ENCODE data around the gene LRR1.

DNA sequence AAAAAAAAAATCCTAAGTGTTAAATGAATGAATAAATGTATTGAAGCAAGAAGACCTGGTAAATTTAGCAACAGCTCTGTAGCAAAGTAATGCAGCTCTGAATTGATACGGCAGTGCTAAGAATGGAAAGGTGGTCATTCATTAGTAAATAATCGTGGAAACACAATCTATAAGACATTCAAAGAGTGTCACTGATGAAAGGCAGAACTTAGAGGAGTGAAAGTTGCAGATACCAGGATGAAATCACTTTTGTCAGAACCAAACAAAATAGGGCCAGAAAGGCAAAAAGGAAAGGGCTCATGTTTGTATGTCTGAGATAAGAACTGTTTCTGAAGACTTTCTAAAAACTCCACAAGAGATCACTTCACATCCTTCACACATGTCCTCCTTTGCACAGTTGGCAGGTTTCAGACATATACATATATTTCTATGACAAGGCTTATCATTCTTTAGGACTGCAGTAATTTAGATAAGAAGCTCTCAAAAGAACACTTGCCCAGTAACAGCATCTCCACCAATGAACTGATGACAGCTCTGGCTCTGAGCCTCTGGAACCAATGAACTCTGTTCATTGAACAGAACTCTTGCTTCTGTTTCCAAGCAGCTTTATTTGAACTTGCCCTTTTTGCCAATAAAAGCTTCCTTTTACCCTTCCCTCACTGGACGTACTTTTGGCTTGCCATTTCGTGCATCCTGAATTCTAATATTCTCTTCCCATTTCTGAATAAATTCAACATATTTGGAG, 4.2 kb upstream of the LRR1 start:
- TF ChIP-seq KLF13 (tag; IDR thresholded peaks at IDR 0.05; ENCODE audit: borderline replicate concordance, low read depth) (no peak), RAD21 (CRISPR knock-in tag; conservative IDR thresholded peaks at IDR 0.05 in 1 of 2, IDR thresholded peaks at IDR 0.05 in 1 of 2) (no peak), POLR2AphosphoS5 (IDR thresholded peaks at IDR 0.05; ENCODE audit: control insufficient read depth, insufficient read depth, low read depth, low read length) (0 out of 2 replicates have a peak, but pooled peaks have one; percentile 24), CTCF (IDR thresholded peaks at IDR 0.05 in 2 of 3, conservative IDR thresholded peaks at IDR 0.05 in 1 of 3; ENCODE audit: insufficient read depth in 2 of 3, low read depth in 1 of 3, low read length in 3 of 3) (no peak), CHD2 (IDR thresholded peaks at IDR 0.05; ENCODE audit: low read depth, low read length) (no peak), RCOR1 (IDR thresholded peaks at IDR 0.05; ENCODE audit: borderline replicate concordance in 1 of 2, low read depth in 2 of 2, low read length in 2 of 2) (0 out of 4 replicates have a peak, but pooled peaks of 1 of the 2 experiments have one; percentile 7), FOSL1 (tag; conservative IDR thresholded peaks at IDR 0.05) (no peak), POLR2A (conservative IDR thresholded peaks at IDR 0.05) (no peak), LEF1 (IDR thresholded peaks at IDR 0.05) (0 out of 2 replicates have a peak, but pooled peaks have one; percentile 30), HDGF (IDR thresholded peaks at IDR 0.05) (no peak), ZNF785 (CRISPR knock-in tag; IDR thresholded peaks at IDR 0.05) (no peak), SP1 (CRISPR knock-in tag; IDR thresholded peaks at IDR 0.05) (no peak)
- TF ChIP-seq, protein P1, sequence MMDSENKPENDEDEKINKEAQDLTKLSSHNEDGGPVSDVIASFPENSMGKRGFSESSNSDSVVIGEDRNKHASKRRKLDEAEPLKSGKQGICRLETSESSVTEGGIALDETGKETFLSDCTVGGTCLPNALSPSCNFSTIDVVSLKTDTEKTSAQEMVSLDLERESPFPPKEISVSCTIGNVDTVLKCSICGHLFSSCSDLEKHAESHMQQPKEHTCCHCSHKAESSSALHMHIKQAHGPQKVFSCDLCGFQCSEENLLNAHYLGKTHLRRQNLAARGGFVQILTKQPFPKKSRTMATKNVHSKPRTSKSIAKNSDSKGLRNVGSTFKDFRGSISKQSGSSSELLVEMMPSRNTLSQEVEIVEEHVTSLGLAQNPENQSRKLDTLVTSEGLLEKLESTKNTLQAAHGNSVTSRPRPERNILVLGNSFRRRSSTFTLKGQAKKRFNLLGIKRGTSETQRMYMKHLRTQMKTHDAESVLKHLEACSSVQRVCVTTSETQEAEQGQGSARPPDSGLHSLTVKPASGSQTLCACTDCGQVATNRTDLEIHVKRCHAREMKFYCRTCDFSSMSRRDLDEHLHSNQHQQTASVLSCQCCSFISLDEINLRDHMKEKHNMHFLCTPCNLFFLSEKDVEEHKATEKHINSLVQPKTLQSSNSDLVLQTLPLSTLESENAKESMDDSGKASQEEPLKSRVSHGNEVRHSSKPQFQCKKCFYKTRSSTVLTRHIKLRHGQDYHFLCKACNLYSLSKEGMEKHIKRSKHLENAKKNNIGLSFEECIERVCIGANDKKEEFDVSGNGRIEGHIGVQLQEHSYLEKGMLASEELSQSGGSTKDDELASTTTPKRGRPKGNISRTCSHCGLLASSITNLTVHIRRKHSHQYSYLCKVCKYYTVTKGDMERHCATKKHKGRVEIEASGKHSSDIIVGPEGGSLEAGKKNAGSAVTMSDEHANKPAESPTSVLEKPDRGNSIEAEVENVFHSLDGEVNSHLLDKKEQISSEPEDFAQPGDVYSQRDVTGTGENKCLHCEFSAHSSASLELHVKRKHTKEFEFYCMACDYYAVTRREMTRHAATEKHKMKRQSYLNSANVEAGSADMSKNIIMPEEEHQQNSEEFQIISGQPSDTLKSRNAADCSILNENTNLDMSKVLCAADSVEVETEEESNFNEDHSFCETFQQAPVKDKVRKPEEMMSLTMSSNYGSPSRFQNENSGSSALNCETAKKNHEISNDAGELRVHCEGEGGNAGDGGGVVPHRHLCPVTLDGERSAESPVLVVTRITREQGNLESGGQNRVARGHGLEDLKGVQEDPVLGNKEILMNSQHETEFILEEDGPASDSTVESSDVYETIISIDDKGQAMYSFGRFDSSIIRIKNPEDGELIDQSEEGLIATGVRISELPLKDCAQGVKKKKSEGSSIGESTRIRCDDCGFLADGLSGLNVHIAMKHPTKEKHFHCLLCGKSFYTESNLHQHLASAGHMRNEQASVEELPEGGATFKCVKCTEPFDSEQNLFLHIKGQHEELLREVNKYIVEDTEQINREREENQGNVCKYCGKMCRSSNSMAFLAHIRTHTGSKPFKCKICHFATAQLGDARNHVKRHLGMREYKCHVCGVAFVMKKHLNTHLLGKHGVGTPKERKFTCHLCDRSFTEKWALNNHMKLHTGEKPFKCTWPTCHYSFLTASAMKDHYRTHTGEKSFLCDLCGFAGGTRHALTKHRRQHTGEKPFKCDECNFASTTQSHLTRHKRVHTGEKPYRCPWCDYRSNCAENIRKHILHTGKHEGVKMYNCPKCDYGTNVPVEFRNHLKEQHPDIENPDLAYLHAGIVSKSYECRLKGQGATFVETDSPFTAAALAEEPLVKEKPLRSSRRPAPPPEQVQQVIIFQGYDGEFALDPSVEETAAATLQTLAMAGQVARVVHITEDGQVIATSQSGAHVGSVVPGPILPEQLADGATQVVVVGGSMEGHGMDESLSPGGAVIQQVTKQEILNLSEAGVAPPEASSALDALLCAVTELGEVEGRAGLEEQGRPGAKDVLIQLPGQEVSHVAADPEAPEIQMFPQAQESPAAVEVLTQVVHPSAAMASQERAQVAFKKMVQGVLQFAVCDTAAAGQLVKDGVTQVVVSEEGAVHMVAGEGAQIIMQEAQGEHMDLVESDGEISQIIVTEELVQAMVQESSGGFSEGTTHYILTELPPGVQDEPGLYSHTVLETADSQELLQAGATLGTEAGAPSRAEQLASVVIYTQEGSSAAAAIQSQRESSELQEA (IDR thresholded peaks at IDR 0.05; ENCODE audit: low read depth) = no peak
- TF ChIP-seq, protein P2, sequence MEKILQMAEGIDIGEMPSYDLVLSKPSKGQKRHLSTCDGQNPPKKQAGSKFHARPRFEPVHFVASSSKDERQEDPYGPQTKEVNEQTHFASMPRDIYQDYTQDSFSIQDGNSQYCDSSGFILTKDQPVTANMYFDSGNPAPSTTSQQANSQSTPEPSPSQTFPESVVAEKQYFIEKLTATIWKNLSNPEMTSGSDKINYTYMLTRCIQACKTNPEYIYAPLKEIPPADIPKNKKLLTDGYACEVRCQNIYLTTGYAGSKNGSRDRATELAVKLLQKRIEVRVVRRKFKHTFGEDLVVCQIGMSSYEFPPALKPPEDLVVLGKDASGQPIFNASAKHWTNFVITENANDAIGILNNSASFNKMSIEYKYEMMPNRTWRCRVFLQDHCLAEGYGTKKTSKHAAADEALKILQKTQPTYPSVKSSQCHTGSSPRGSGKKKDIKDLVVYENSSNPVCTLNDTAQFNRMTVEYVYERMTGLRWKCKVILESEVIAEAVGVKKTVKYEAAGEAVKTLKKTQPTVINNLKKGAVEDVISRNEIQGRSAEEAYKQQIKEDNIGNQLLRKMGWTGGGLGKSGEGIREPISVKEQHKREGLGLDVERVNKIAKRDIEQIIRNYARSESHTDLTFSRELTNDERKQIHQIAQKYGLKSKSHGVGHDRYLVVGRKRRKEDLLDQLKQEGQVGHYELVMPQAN (IDR thresholded peaks at IDR 0.05; ENCODE audit: borderline replicate concordance) = no peak

Measured in K562 (cell line).